H1 (cell line): ENCODE results near the gene NIN. TPM values are rescaled to one million over a fixed set of nuclear protein-coding genes. Genes with fewer than 3 reads are reported as not detected.

Experiments used
- CTCF ChIA-PET: fragments of 300-600 bp; sonication (Branson Sonifier 250); formaldehyde crosslinking; loops from one replicate; lab custom pipeline; 2021; ENCODE audit not compliant: partially characterized antibody; lab: Charles Lee
- POLR2A ChIA-PET: fragments of 300-600 bp; sonication (Branson Sonifier 250); formaldehyde crosslinking; loops from one replicate; lab custom pipeline; 2021; ENCODE audit warnings: inconsistent platforms; ENCODE audit not compliant: partially characterized antibody; lab: Charles Lee
- DNase-seq, 2 experiments: peaks; one replicate each; pipeline versions ENCODE4 v3.0.0 to v3.0.0-alpha.2; 2010 to 2022; ENCODE audit warnings: low spot score in 2 of 2, low read depth in 1 of 2, mixed read lengths in 1 of 2
- FAIRE-seq: peaks from 2 replicates; lab custom pipeline; 2011; peaks lifted over from hg19 to GRCh38; lab: Jason Lieb, UNC
- H2AFZ ChIP-seq: 2 replicates; pipeline ENCODE4 v1.8.1; 2012; ENCODE audit warnings: low read length, inconsistent platforms
- H2AK5ac ChIP-seq: 2 replicates; pipeline ENCODE4 v1.6.1; 2013; ENCODE audit warnings: low read depth, low read length
- H2BK120ac ChIP-seq: replicated peaks from 2 replicates; pipeline ENCODE3; 2013; ENCODE audit warnings: low read depth, low read length, inconsistent platforms
- H2BK12ac ChIP-seq: 2 replicates; pipeline ENCODE4 v1.6.1; 2013; ENCODE audit warnings: low read depth, low read length
- H2BK15ac ChIP-seq: 2 replicates; pipeline ENCODE4 v1.6.1; 2013; ENCODE audit warnings: low read length
- H2BK20ac ChIP-seq: 2 replicates; pipeline ENCODE4 v1.6.1; 2013; ENCODE audit warnings: low read length
- H2BK5ac ChIP-seq: 2 replicates; pipeline ENCODE4 v1.6.1; 2013; ENCODE audit warnings: low read depth, low read length
- H3K14ac ChIP-seq: 2 replicates; pipeline ENCODE4 v1.6.1; 2013; ENCODE audit warnings: inconsistent platforms; ENCODE audit not compliant: insufficient read length
- H3K18ac ChIP-seq: 2 replicates; pipeline ENCODE4 v1.6.1; 2013; ENCODE audit warnings: low read length; ENCODE audit errors: extremely low read depth
- H3K23ac ChIP-seq: 2 replicates; pipeline ENCODE4 v1.6.1; 2013; ENCODE audit warnings: inconsistent platforms; ENCODE audit not compliant: insufficient read length
- H3K23me2 ChIP-seq: 2 replicates; pipeline ENCODE4 v1.6.1; 2013; ENCODE audit warnings: low read depth, low read length
- H3K27ac ChIP-seq: 2 replicates; pipeline ENCODE4 v1.6.1; 2011; ENCODE audit warnings: low read depth, low read length, inconsistent platforms
- H3K27me3 ChIP-seq, 4 experiments: replicated peaks in 1 of 4; 1 replicate in 1 of 4; 2 replicates in 3 of 4; pipeline versions ENCODE4 v1.6.1 to v1.8.1; 2011 to 2013; ENCODE audit warnings: low read length in 3 of 4, mild to moderate bottlenecking in 3 of 4, inconsistent platforms in 2 of 4, mixed read lengths in 2 of 4, moderate library complexity in 1 of 4; ENCODE audit not compliant: control insufficient read depth in 3 of 4, insufficient read depth in 3 of 4; ENCODE audit errors: extremely low read depth in 1 of 4
- H3K36me3 ChIP-seq, 4 experiments: 2 replicates each; pipeline versions ENCODE4 v1.6.1 to v1.8.1; 2011 to 2013; ENCODE audit warnings: mild to moderate bottlenecking in 4 of 4, low read length in 3 of 4, moderate library complexity in 2 of 4, control low read depth in 1 of 4, inconsistent platforms in 1 of 4; ENCODE audit not compliant: insufficient read depth in 4 of 4, control insufficient read depth in 2 of 4
- H3K4ac ChIP-seq: replicated peaks from 2 replicates; pipeline ENCODE3; 2013; ENCODE audit warnings: low read length, low read depth, mixed read lengths, inconsistent platforms; ENCODE audit not compliant: insufficient read length
- H3K4me1 ChIP-seq, 4 experiments: replicated peaks in 1 of 4; 1 replicate in 1 of 4; 2 replicates in 3 of 4; pipeline versions ENCODE4 v1.6.1 to v1.8.1; 2011 to 2013; ENCODE audit warnings: low read length in 3 of 4, inconsistent platforms in 2 of 4, mixed read lengths in 1 of 4; ENCODE audit not compliant: insufficient read depth in 4 of 4, control insufficient read depth in 3 of 4
- H3K4me2 ChIP-seq, 2 experiments: 2 replicates each; pipeline versions ENCODE4 v1.6.1 to v1.8.1; 2011 to 2013; ENCODE audit warnings: low read depth in 2 of 2, low read length in 2 of 2, control low read depth in 1 of 2, inconsistent platforms in 1 of 2, mild to moderate bottlenecking in 1 of 2; ENCODE audit not compliant: insufficient read depth in 1 of 2
- H3K4me3 ChIP-seq, 4 experiments: fragments of 200-600, 300-600 bp in 1 of 4; sonication (generic), shearing (Covaris generic), sonication (Bioruptor Twin) in 1 of 4; 2 replicates each; pipeline versions ENCODE4 v1.5.1 to v1.8.1; 2011 to 2016; ENCODE audit warnings: low read length in 4 of 4, low read depth in 3 of 4, control low read depth in 2 of 4, inconsistent platforms in 2 of 4, mild to moderate bottlenecking in 2 of 4, mixed read lengths in 1 of 4, moderate library complexity in 1 of 4; ENCODE audit not compliant: insufficient read depth in 2 of 4; ENCODE audit errors: extremely low read depth in 1 of 4
- H3K56ac ChIP-seq: replicated peaks from 2 replicates; pipeline ENCODE3; 2013; ENCODE audit warnings: low read depth, mild to moderate bottlenecking, mixed read lengths, low read length, inconsistent platforms; ENCODE audit not compliant: insufficient read length
- H3K79me1 ChIP-seq: 2 replicates; pipeline ENCODE4 v1.6.1; 2013; ENCODE audit warnings: low read depth, low read length, control low read depth
- H3K79me2 ChIP-seq, 2 experiments: 2 replicates each; pipeline versions ENCODE4 v1.6.1 to v1.8.1; 2012 to 2013; ENCODE audit warnings: low read length in 2 of 2, mild to moderate bottlenecking in 2 of 2, inconsistent platforms in 1 of 2; ENCODE audit not compliant: insufficient read depth in 2 of 2, control insufficient read depth in 1 of 2
- H3K9ac ChIP-seq, 4 experiments: replicated peaks in 1 of 4; 1 replicate in 1 of 4; 2 replicates in 3 of 4; pipeline versions ENCODE4 v1.6.1 to v1.8.1; 2011 to 2013; ENCODE audit warnings: low read depth in 3 of 4, low read length in 3 of 4, control low read depth in 2 of 4, mild to moderate bottlenecking in 2 of 4, moderate library complexity in 2 of 4, inconsistent platforms in 1 of 4; ENCODE audit errors: extremely low read depth in 1 of 4
- H3K9me3 ChIP-seq, 2 experiments: 2 replicates each; pipeline versions ENCODE4 v1.6.1 to v1.8.1; 2012 to 2013; ENCODE audit warnings: mild to moderate bottlenecking in 2 of 2, moderate library complexity in 2 of 2, control low read depth in 1 of 2, inconsistent platforms in 1 of 2, low read depth in 1 of 2, low read length in 1 of 2, mixed read lengths in 1 of 2; ENCODE audit not compliant: insufficient read depth in 2 of 2
- H4K20me1 ChIP-seq, 2 experiments: replicated peaks in 1 of 2; 2 replicates each; pipeline versions ENCODE3 to v1.8.1; 2011 to 2013; ENCODE audit warnings: inconsistent platforms in 2 of 2, low read length in 2 of 2, mild to moderate bottlenecking in 1 of 2; ENCODE audit not compliant: insufficient read depth in 2 of 2, control insufficient read depth in 1 of 2
- H4K5ac ChIP-seq: 2 replicates; pipeline ENCODE4 v1.6.1; 2013; ENCODE audit warnings: low read length, low read depth, mixed read lengths, inconsistent platforms; ENCODE audit not compliant: insufficient read length
- H4K8ac ChIP-seq: 2 replicates; pipeline ENCODE4 v1.8.0; 2013; ENCODE audit warnings: mild to moderate bottlenecking, moderate library complexity, low read length, inconsistent platforms; ENCODE audit not compliant: insufficient read depth; ENCODE audit errors: extremely low read depth
- H4K91ac ChIP-seq: replicated peaks from 2 replicates; pipeline ENCODE3; 2013; ENCODE audit warnings: low read length, mixed read lengths, inconsistent platforms; ENCODE audit not compliant: insufficient read length
- CEBPB ChIP-seq: IDR thresholded peaks from 2 replicates; pipeline ENCODE4 v1.6.1; 2012; ENCODE audit warnings: low read depth, low read length
- CHD1 ChIP-seq: IDR thresholded peaks from 2 replicates; pipeline ENCODE4 v1.6.1; 2012; ENCODE audit warnings: low read depth, low read length, improper control_type of control experiment
- HDAC6 ChIP-seq: IDR thresholded peaks from one replicate; pipeline ENCODE4 v1.7.1; 2012; ENCODE audit warnings: low read depth, mild to moderate bottlenecking, inconsistent platforms, low read length, moderate library complexity
- POLR2AphosphoS5 ChIP-seq: IDR thresholded peaks from 2 replicates; pipeline ENCODE4 v1.6.1; 2011; ENCODE audit warnings: low read depth, low read length
- RFX5 ChIP-seq: IDR thresholded peaks from 2 replicates; pipeline ENCODE4 v1.6.1; 2011; ENCODE audit warnings: low read depth, low read length, improper control_type of control experiment, borderline replicate concordance
- SIN3A ChIP-seq, 2 experiments: IDR thresholded peaks in 1 of 2; conservative IDR thresholded peaks in 1 of 2; 2 replicates each; pipeline ENCODE4 v1.6.1; 2011 to 2012; ENCODE audit warnings: low read length in 2 of 2, improper control_type of control experiment in 1 of 2, low read depth in 1 of 2, mild to moderate bottlenecking in 1 of 2
- SIRT6 ChIP-seq: IDR thresholded peaks from one replicate; pipeline ENCODE4 v1.7.1; 2012; ENCODE audit warnings: low read length, inconsistent platforms
- SP1 ChIP-seq: IDR thresholded peaks from 2 replicates; pipeline ENCODE4 v1.6.1; 2011; ENCODE audit warnings: low read depth, low read length
- SRF ChIP-seq: IDR thresholded peaks from 2 replicates; pipeline ENCODE4 v1.6.1; 2011; ENCODE audit warnings: mild to moderate bottlenecking, low read depth, low read length, moderate library complexity
- TBP ChIP-seq: IDR thresholded peaks from 2 replicates; pipeline ENCODE4 v1.6.1; 2011; ENCODE audit warnings: low read depth, low read length, improper control_type of control experiment
- WGBS, 2 experiments: shearing (Covaris generic) in 1 of 2; methylation state at CpG; one replicate each; pipeline versions ENCODE4 v1.1.6 to v1.1.7; 2013 to 2015; ENCODE audit warnings: low lambda C conversion rate in 2 of 2, mixed read lengths in 2 of 2, inconsistent platforms in 1 of 2, low coverage in 1 of 2, missing lambda C conversion rate in 1 of 2; ENCODE audit not compliant: insufficient replicate concordance in 2 of 2, insufficient coverage in 1 of 2, insufficient read length in 1 of 2; ENCODE audit errors: extremely low coverage in 1 of 2, missing lambda C conversion rate in 1 of 2; 5-methylcytosine and 5-hydroxymethylcytosine counted together
- polyA plus RNA-seq, 7 experiments: library from polyadenylated mRNA; depleted of rRNA in 3 of 7; stranded (reverse) in 5 of 7; unstranded in 2 of 7; fragments of >200 nt in 5 of 7; fragments of 200-250 nt in 2 of 7; gene quantifications; 1 replicate in 5 of 7; 2 replicates in 1 of 7; 4 replicates in 1 of 7; pipeline versions ENCODE4 v1.2.1 to v1.2.3, GENCODE V29; 2011 to 2013; ENCODE audit warnings: missing spikeins in 2 of 7, mixed read lengths in 2 of 7
- total RNA-seq: library from RNA; stranded (reverse); fragmentation: NEBNext Ultra II Directional; extraction: Animal tissue kit (Norgen Biotek cat#: 25700); gene quantifications from 2 replicates; pipeline ENCODE4 v1.2.1, GENCODE V29; 2021
- TF ChIP-seq, protein P1 (sequence below): IDR thresholded peaks from 2 replicates; pipeline ENCODE4 v1.6.1; 2012; ENCODE audit warnings: low read length, inconsistent platforms
- TF ChIP-seq, protein P2 (sequence below): IDR thresholded peaks from 2 replicates; pipeline ENCODE4 v1.6.1; 2011; ENCODE audit warnings: low read depth, mild to moderate bottlenecking, low read length; ENCODE audit not compliant: insufficient read depth

The NIN gene
- total and polyA plus RNA-seq, 2 of the 8 experiments (the other 6 are each of a cell fraction or from before 2014, with no cell fraction given): 3.2 to 21.3 TPM

DNA sequence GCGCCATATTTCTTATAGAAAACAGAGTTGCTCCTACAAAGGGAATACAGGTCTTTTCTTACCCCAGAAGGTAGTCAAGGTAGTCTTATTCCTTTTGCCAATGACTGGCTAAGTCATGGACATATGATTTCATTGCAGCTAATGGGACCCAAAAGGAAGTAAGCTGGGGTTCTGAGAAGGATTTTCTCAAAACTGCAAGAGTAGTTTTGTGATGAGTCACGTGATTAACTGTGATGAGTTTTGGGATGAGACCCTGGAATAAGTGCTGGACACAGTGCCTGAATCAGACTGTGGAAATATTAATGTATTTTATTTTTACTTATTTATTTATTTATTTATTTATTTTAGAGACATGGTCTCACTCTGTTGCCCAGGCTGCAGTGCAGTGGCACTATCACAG lies 13.4 kb upstream of the NIN start:
- CTCF ChIA-PET: interaction anchor here (5.8 kb wide), 1 partner anchor 16 kb away, joined by 37 read pairs; no protein-coding TSS in a partner anchor

More for the DNA sequence above, 13.4 kb upstream of the NIN start:
- no peak for TF ChIP-seq POLR2AphosphoS5
- no peak for TF ChIP-seq TBP
- TF ChIP-seq SIRT6: no peak
- no peak for TF ChIP-seq CEBPB
- no peak for TF ChIP-seq HDAC6
- TF ChIP-seq, protein P1, sequence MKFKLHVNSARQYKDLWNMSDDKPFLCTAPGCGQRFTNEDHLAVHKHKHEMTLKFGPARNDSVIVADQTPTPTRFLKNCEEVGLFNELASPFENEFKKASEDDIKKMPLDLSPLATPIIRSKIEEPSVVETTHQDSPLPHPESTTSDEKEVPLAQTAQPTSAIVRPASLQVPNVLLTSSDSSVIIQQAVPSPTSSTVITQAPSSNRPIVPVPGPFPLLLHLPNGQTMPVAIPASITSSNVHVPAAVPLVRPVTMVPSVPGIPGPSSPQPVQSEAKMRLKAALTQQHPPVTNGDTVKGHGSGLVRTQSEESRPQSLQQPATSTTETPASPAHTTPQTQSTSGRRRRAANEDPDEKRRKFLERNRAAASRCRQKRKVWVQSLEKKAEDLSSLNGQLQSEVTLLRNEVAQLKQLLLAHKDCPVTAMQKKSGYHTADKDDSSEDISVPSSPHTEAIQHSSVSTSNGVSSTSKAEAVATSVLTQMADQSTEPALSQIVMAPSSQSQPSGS: no peak
- no peak for TF ChIP-seq SP1
- TF ChIP-seq, protein P2, sequence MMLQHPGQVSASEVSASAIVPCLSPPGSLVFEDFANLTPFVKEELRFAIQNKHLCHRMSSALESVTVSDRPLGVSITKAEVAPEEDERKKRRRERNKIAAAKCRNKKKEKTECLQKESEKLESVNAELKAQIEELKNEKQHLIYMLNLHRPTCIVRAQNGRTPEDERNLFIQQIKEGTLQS: no peak
- no peak for TF ChIP-seq SRF
- no peak for TF ChIP-seq SIN3A (conservative IDR thresholded peaks at IDR 0.05 in 1 of 2, IDR thresholded peaks at IDR 0.05 in 1 of 2; ENCODE audit: low read depth in 1 of 2, low read length in 2 of 2)
- no peak for TF ChIP-seq CHD1
- no peak for TF ChIP-seq RFX5
- TF ChIP-seq, all 59 proteins: peak for 0
- no peaks in the 10 kb centered on the region for H3K9me3 ChIP-seq
- no peak overlapping the region for H2AK5ac ChIP-seq
- H3K27ac ChIP-seq: no peak overlapping the region
- H3K4me2 ChIP-seq: no peak overlapping the region
- POLR2A ChIA-PET: no interaction called here
- no peaks in the 10 kb centered on the region for H3K27me3 ChIP-seq
- H3K4me1 ChIP-seq: no peaks in the 10 kb centered on the region
- no peaks in the 10 kb centered on the region for H3K79me1 ChIP-seq
- no peak overlapping the region for H4K91ac ChIP-seq
- no peak overlapping the region for H2BK120ac ChIP-seq
- no peak overlapping the region for H2BK12ac ChIP-seq
- no peak overlapping the region for H3K23ac ChIP-seq
- H3K4ac ChIP-seq: no peak overlapping the region
- H3K23me2 ChIP-seq: no peaks in the 10 kb centered on the region
- no peak overlapping the region for H3K4me3 ChIP-seq
- H3K36me3 ChIP-seq: no peaks in the 10 kb centered on the region
- no peak overlapping the region for H2BK20ac ChIP-seq
- no peak overlapping the region for H3K9ac ChIP-seq
- DNase-seq (no peak), FAIRE-seq (no peak)
- H4K20me1 ChIP-seq: no peaks in the 10 kb centered on the region
- H2BK5ac ChIP-seq: no peak overlapping the region
- WGBS, 2 experiments: 90% methylated on average over 2 of the region's 2 CpGs; no CpG with 5 or more reads in 1 of the 2 experiments
- no peak overlapping the region for H4K8ac ChIP-seq
- H2AFZ ChIP-seq: no peak overlapping the region
- H3K79me2 ChIP-seq: no peaks in the 10 kb centered on the region; a peak in 1 of 4 replicates
- no peak overlapping the region for H3K14ac ChIP-seq
- H2BK15ac ChIP-seq: no peak overlapping the region
- H4K5ac ChIP-seq: no peak overlapping the region
- no peak overlapping the region for H3K18ac ChIP-seq
- no peak overlapping the region for H3K56ac ChIP-seq
